DMS 273 (cell line): ENCODE measurements around the gene NRTN.
"Not testable (repeated sequence)": the region's sequence is repeated elsewhere in the genome, so short reads cannot be mapped to it uniquely, and the experiment has no call there.

Experiments
- DNase-seq: peaks from one replicate; lab custom pipeline; 2025; ENCODE audit not compliant: unreplicated experiment; lab: John Stamatoyannopoulos, UW

Gene NRTN

GRCh38 chr19:5804516-5805461, at the start of gene NRTN:
Gene NRTN, plus strand, starts transcription at chr19:5805067. Its CDS starts 19,099 bp downstream, at chr19:5824166.
- DNase-seq, result peak; percentile 77

GRCh38 chr19:5762608-5763217, 42.2 kb upstream of the NRTN start:
- DNase-seq, result no peak

- no peak for DNase-seq
These were observed 39.6 kb upstream of the NRTN start for GRCh38 chr19:5765220-5765619.

GRCh38 chr19:5767949-5768348, 36.9 kb upstream of the NRTN start:
- no peak for DNase-seq

GRCh38 chr19:5772416-5772815, 32.5 kb upstream of the NRTN start:
- no peak for DNase-seq

- no peak for DNase-seq
These were observed 31.6 kb upstream of the NRTN start for GRCh38 chr19:5773276-5773675.

GRCh38 chr19:5774921-5775320, 29.9 kb upstream of the NRTN start:
- no peak for DNase-seq

- no peak for DNase-seq
These were observed 29.1 kb upstream of the NRTN start for GRCh38 chr19:5775668-5776309.

GRCh38 chr19:5778402-5778801, 26.5 kb upstream of the NRTN start:
- DNase-seq, result no peak

GRCh38 chr19:5780916-5781315, 24.0 kb upstream of the NRTN start:
- not testable (repeated sequence) for DNase-seq

- no peak for DNase-seq
These were observed 22.5 kb upstream of the NRTN start for GRCh38 chr19:5782322-5782721.

- DNase-seq, result no peak
These were observed 21.6 kb upstream of the NRTN start for GRCh38 chr19:5782945-5783919.

GRCh38 chr19:5784581-5785147, 20.2 kb upstream of the NRTN start, which contains the start of gene PRR22:
Gene PRR22, minus strand, starts transcription at chr19:5784746. Its CDS starts 86 bp downstream, at chr19:5784660.
- no peak for DNase-seq

GRCh38 chr19:5785423-5785822, 19.4 kb upstream of the NRTN start:
- DNase-seq, result no peak

- DNase-seq, result no peak
These were observed 18.1 kb upstream of the NRTN start for GRCh38 chr19:5786593-5787408.

- no peak for DNase-seq
These were observed 17.3 kb upstream of the NRTN start for GRCh38 chr19:5787409-5788182.

GRCh38 chr19:5788422-5788821, 16.4 kb upstream of the NRTN start:
- no peak for DNase-seq

- no peak for DNase-seq
These were observed 15.5 kb upstream of the NRTN start for GRCh38 chr19:5789351-5789761.
